GM23338 (cell line): ENCODE data around the gene DPF1. TPM values are rescaled to one million over a fixed set of nuclear protein-coding genes. Genes with fewer than 3 reads are reported as not detected.

Source experiments
- ATAC-seq: fragments of 200-7000 bp; cut with Tn5 transposase; 3 replicates; pipeline ENCODE4 v1.9.1; 2020
- DNase-seq: peaks from one replicate; pipeline ENCODE4 v3.0.0-alpha.2; 2015; ENCODE audit warnings: low spot score
- H2AFZ ChIP-seq: fragments of 200-600 bp; sonication (generic); 2 replicates; pipeline ENCODE4 v1.8.0; 2016; ENCODE audit warnings: antibody characterized with exemption, mild to moderate bottlenecking, moderate library complexity
- H3F3A ChIP-seq: fragments of 200-600 bp; sonication (generic); replicated peaks from 2 replicates; pipeline ENCODE4 v1.8.0; 2017; ENCODE audit warnings: antibody characterized with exemption, mixed run types, low read depth
- H3K27ac ChIP-seq: fragments of 200-600 bp; sonication (generic); 2 replicates; pipeline ENCODE4 v1.6.1; 2016; ENCODE audit warnings: low read depth
- H3K27me3 ChIP-seq: fragments of 200-600 bp; sonication (generic); 2 replicates; pipeline ENCODE4 v1.8.0; 2016; ENCODE audit warnings: mild to moderate bottlenecking, mixed run types, moderate library complexity; ENCODE audit not compliant: insufficient read depth
- H3K36me3 ChIP-seq: fragments of 200-600 bp; sonication (generic); 2 replicates; pipeline ENCODE4 v1.8.0; 2016; ENCODE audit warnings: mild to moderate bottlenecking; ENCODE audit not compliant: insufficient read depth
- H3K4me1 ChIP-seq: fragments of 200-600 bp; sonication (generic); 2 replicates; pipeline ENCODE4 v1.8.0; 2016; ENCODE audit warnings: mild to moderate bottlenecking, moderate library complexity; ENCODE audit not compliant: insufficient read depth
- H3K4me2 ChIP-seq: fragments of 200-600 bp; sonication (generic); 2 replicates; pipeline ENCODE4 v1.7.1; 2017; ENCODE audit warnings: mixed run types
- H3K4me3 ChIP-seq: fragments of 200-600 bp; sonication (generic); 2 replicates; pipeline ENCODE4 v1.6.1; 2016; ENCODE audit warnings: mixed run types
- H3K79me2 ChIP-seq: fragments of 200-600 bp; sonication (generic); replicated peaks from 2 replicates; pipeline ENCODE4 v1.8.0; 2017; ENCODE audit warnings: mild to moderate bottlenecking; ENCODE audit not compliant: insufficient read depth
- H3K9me2 ChIP-seq: fragments of 200-600 bp; sonication (generic); 2 replicates; pipeline ENCODE4 v1.8.0; 2017; ENCODE audit not compliant: insufficient read depth
- H4K20me1 ChIP-seq: fragments of 200-600 bp; sonication (generic); replicated peaks from 2 replicates; pipeline ENCODE4 v1.8.0; 2017; ENCODE audit warnings: mild to moderate bottlenecking; ENCODE audit not compliant: insufficient read depth
- H3K27ac Mint-ChIP-seq: 2 replicates; pipeline ENCODE4 v1.8.0; 2020; ENCODE audit warnings: inconsistent platforms, mild to moderate bottlenecking, moderate library complexity, mixed read lengths
- H3K27me3 Mint-ChIP-seq: 3 replicates; pipeline ENCODE4 v1.8.0; 2022; ENCODE audit warnings: low read depth, mild to moderate bottlenecking, moderate library complexity, mixed read lengths, inconsistent platforms; ENCODE audit not compliant: insufficient read depth, poor library complexity
- H3K36me3 Mint-ChIP-seq: 3 replicates; pipeline ENCODE4 v1.8.0; 2021; ENCODE audit warnings: low read depth, mild to moderate bottlenecking, inconsistent platforms, moderate library complexity, mixed read lengths
- H3K4me1 Mint-ChIP-seq: 3 replicates; pipeline ENCODE4 v1.8.0; 2020; ENCODE audit warnings: mild to moderate bottlenecking, inconsistent platforms, mixed read lengths
- H3K4me3 Mint-ChIP-seq: 3 replicates; pipeline ENCODE4 v1.8.0; 2021; ENCODE audit warnings: moderate library complexity, mild to moderate bottlenecking, inconsistent platforms, mixed read lengths
- H3K9me3 Mint-ChIP-seq: 3 replicates; pipeline ENCODE4 v1.8.0; 2020; ENCODE audit warnings: moderate library complexity, mild to moderate bottlenecking, inconsistent platforms, mixed read lengths
- CTCF ChIP-seq, 2 experiments: fragments of 200-600 bp in 1 of 2; sonication (generic) in 1 of 2; conservative IDR thresholded peaks; 2 replicates each; pipeline versions ENCODE4 v1.5.1 to v1.6.1; 2016 to 2017; ENCODE audit warnings: antibody characterized with exemption in 2 of 2, low read depth in 2 of 2, mild to moderate bottlenecking in 2 of 2, moderate library complexity in 1 of 2
- ETS1 ChIP-seq: IDR thresholded peaks from 2 replicates; pipeline ENCODE4 v1.6.1; 2016; ENCODE audit warnings: antibody characterized with exemption
- EZH2 ChIP-seq: fragments of 200-600 bp; sonication (generic); IDR thresholded peaks from one replicate; pipeline ENCODE4 v1.8.0; 2017; ENCODE audit warnings: antibody characterized with exemption, mild to moderate bottlenecking, low read depth; ENCODE audit not compliant: unreplicated experiment
- EZH2phosphoT487 ChIP-seq: fragments of 200-600 bp; sonication (generic); IDR thresholded peaks from one replicate; pipeline ENCODE4 v1.8.1; 2018; ENCODE audit warnings: antibody characterized with exemption; ENCODE audit not compliant: unreplicated experiment
- NANOG ChIP-seq: IDR thresholded peaks from 2 replicates; pipeline ENCODE4 v1.6.1; 2016; ENCODE audit warnings: antibody characterized with exemption, borderline replicate concordance
- POLR2AphosphoS5 ChIP-seq: IDR thresholded peaks from 2 replicates; pipeline ENCODE4 v1.6.1; 2016; ENCODE audit warnings: antibody characterized with exemption, low read depth
- REST ChIP-seq: IDR thresholded peaks from one replicate; pipeline ENCODE4 v1.6.1; 2018; ENCODE audit warnings: antibody characterized with exemption; ENCODE audit not compliant: unreplicated experiment
- STAT1 ChIP-seq: IDR thresholded peaks from one replicate; pipeline ENCODE4 v1.6.1; 2016; ENCODE audit warnings: antibody characterized with exemption; ENCODE audit not compliant: unreplicated experiment
- ZNF114 ChIP-seq: fragments of 250-450 bp; sonication (Bioruptor Pico); IDR thresholded peaks from 2 replicates; pipeline ENCODE4 v1.5.0; 2020; ENCODE audit warnings: mild to moderate bottlenecking, moderate library complexity
- ZNF462 ChIP-seq: fragments of 250-450 bp; sonication (Bioruptor Pico); IDR thresholded peaks from 2 replicates; pipeline ENCODE4 v1.5.0; 2020; ENCODE audit warnings: mild to moderate bottlenecking, moderate library complexity
- polyA plus RNA-seq: library from polyadenylated mRNA; unstranded; fragments of >200 nt; fragmentation: Nextera tagmentation; extraction: Ambion mirVana; gene quantifications from 2 replicates; pipeline ENCODE4 v1.2.1, GENCODE V29; 2016
- total RNA-seq: library from RNA; depleted of rRNA; stranded (reverse); fragments of >200 nt; shearing (Covaris generic); gene quantifications from 2 replicates; pipeline ENCODE4 v1.2.3, GENCODE V29; 2014

The DPF1 gene
- total and polyA plus RNA-seq, 2 experiments from 2014 or later, result 8.3 to 11.7 TPM

- no peak for TF ChIP-seq ZNF462 (CRISPR knock-in tag)
Observed at GRCh38 chr19:38197937-38198704, 25.9 kb downstream of the DPF1 start (continued).

GRCh38 chr19:38196948-38197656, 26.9 kb downstream of the DPF1 start:
- H4K20me1 ChIP-seq, result no peaks in the 10 kb centered on the region
- Mint-ChIP-seq H3K9me3 (no peaks in the 10 kb centered on the region), H3K36me3 (peaks cover 17% of the 10 kb centered on the region), H3K27me3 (peaks cover 11% of the 10 kb centered on the region), H3K27ac (no peak overlapping the region; the same call in 1 of the 2 replicates), H3K4me1 (peaks cover 2% of the 10 kb centered on the region; the same call in 1 of the 3 replicates), H3K4me3 (no peak overlapping the region)
- ATAC-seq, result no peak
- H3K9me2 ChIP-seq, result no peaks in the 10 kb centered on the region
- no peak overlapping the region for H2AFZ ChIP-seq
- no peak overlapping the region for H3K4me2 ChIP-seq
- no peak for DNase-seq
- no peak overlapping the region for H3K4me3 ChIP-seq
- H3K36me3 ChIP-seq, result no peaks in the 10 kb centered on the region
- no peaks in the 10 kb centered on the region for H3K27me3 ChIP-seq
- H3F3A ChIP-seq, result no peaks in the 10 kb centered on the region; the same call in 1 of the 2 replicates
- no peaks in the 10 kb centered on the region for H3K79me2 ChIP-seq
- no peak overlapping the region for H3K27ac ChIP-seq
- no peaks in the 10 kb centered on the region for H3K4me1 ChIP-seq
- TF ChIP-seq POLR2AphosphoS5 (no peak), CTCF (conservative IDR thresholded peaks at IDR 0.05; ENCODE audit: low read depth in 2 of 2) (no peak), EZH2 (no peak), NANOG (no peak), ZNF114 (CRISPR knock-in tag) (no peak), EZH2phosphoT487 (no peak), STAT1 (no peak), REST (no peak), ETS1 (no peak)
